Heart left ventricle (tissue), 16 donors: ENCODE measurements around the gene ITGAV. TPM values are rescaled to one million over a fixed set of nuclear protein-coding genes. Genes with fewer than 3 reads are reported as not detected.

Experiments used
- ATAC-seq, 4 donors: fragments of 200-7000 bp; cut with Tn5 transposase; one replicate each; pipeline ENCODE4 v1.9.1; 2020 to 2022; ENCODE audit warnings: moderate library complexity in 4 of 4, mild to moderate bottlenecking in 3 of 4, moderate number of reproducible peaks in 1 of 4
- DNase-seq, 5 donors: peaks; one replicate each; pipeline ENCODE4 v3.0.0-alpha.2; 2020
- H3K27ac ChIP-seq, 12 donors: fragments of 200-600 bp; sonication (generic) in 4 of 12; one replicate each; pipeline versions ENCODE4 v1.5.0 to v1.8.0; 2016 to 2022; ENCODE audit warnings: mild to moderate bottlenecking in 2 of 12
- H3K27me3 ChIP-seq, 9 donors: fragments of 200-600 bp; sonication (generic) in 2 of 9; one replicate each; pipeline versions ENCODE4 v1.5.1 to v1.8.0; 2016 to 2022; ENCODE audit warnings: mild to moderate bottlenecking in 3 of 9
- H3K36me3 ChIP-seq, 9 donors: fragments of 200-600 bp; sonication (generic) in 2 of 9; one replicate each; pipeline versions ENCODE4 v1.5.0 to v1.8.0; 2018 to 2022; ENCODE audit warnings: mild to moderate bottlenecking in 2 of 9
- H3K4me1 ChIP-seq, 12 donors: fragments of 200-600 bp; sonication (generic) in 4 of 12; one replicate each; pipeline versions ENCODE4 v1.5.0 to v1.8.0; 2016 to 2022; ENCODE audit warnings: mild to moderate bottlenecking in 3 of 12
- H3K4me3 ChIP-seq, 12 donors: fragments of 200-600 bp; sonication (generic) in 4 of 12; one replicate each; pipeline versions ENCODE4 v1.5.0 to v1.8.0; 2017 to 2022; ENCODE audit warnings: mild to moderate bottlenecking in 9 of 12, moderate library complexity in 4 of 12
- H3K9me3 ChIP-seq, 12 donors: fragments of 200-600 bp; sonication (generic) in 4 of 12; one replicate each; pipeline versions ENCODE4 v1.5.0 to v1.8.0; 2016 to 2022; ENCODE audit warnings: mild to moderate bottlenecking in 1 of 12
- CTCF ChIP-seq, 12 donors: fragments of 200-600 bp; sonication (generic) in 4 of 12; IDR thresholded peaks; one replicate each; pipeline versions ENCODE4 v1.5.0 to v1.8.0; 2018 to 2022; ENCODE audit warnings: antibody characterized with exemption in 12 of 12, mild to moderate bottlenecking in 5 of 12
- POLR2A ChIP-seq, 2 donors: fragments of 450-650 bp; IDR thresholded peaks; one replicate each; pipeline ENCODE4 v1.6.1; 2017; ENCODE audit warnings: antibody characterized with exemption in 2 of 2, mild to moderate bottlenecking in 2 of 2, moderate library complexity in 2 of 2
- WGBS, 4 donors: extraction: QIAGEN DNeasy Blood & Tissue Kit in 2 of 4; methylation state at CpG; one replicate each; pipeline versions ENCODE4 v1.1.5 to v1.1.7; 2013 to 2018; 5-methylcytosine and 5-hydroxymethylcytosine counted together
- intact Hi-C, 10 donors: fragments of 100-400 bp; cut with DNase I; formaldehyde crosslinking; loops; one replicate each; pipeline versions ENCODE4 v1.11.1 to v1.14.2; 2022
- polyA plus RNA-seq, 2 donors: library from polyadenylated mRNA; stranded (reverse); fragments of 200-250 nt; gene quantifications; one replicate each; pipeline ENCODE4 v1.2.3, GENCODE V29; 2013
- total RNA-seq, 9 donors: library from RNA; depleted of rRNA in 2 of 9; stranded (reverse); fragments of >200 nt in 2 of 9; fragmentation: NEBNext Ultra II Directional in 3 of 9; extraction: Animal tissue kit (Norgen Biotek cat#: 25700) in 3 of 9; gene quantifications; one replicate each; pipeline versions ENCODE4 v1.1.0 to v1.2.4, GENCODE V29; 2016 to 2023
- donor health status: ischemic (EF 13 %, LVEDD 7.1; RV severe dilation, severe dysfunction).
- donor health status: healthy with polysubstance abuse.
- donor health status: DM: no; HTN: yes; CAD: no.
- donor health status: DM: no; HTN: no; CAD: no.
- donor health status: ischemic (EF 25% LVEDD 6.9; RV normal size, moderate dysfunction).
- donor health status: ischemic (EF 25% LVEDD 5.7; RV mildly dilated, moderate dysfunction).
- donor health status: healthy.
- donor health status: DM: yes; HTN: yes; CAD: no.
- donor health status: ischemic (EF 35%, LVEDD 5.7; RV mildly dilated, moderate dysfunction).
- donor health status: nonischemic (EF 11% LVEDD 7.7; RV severe dilation, severe dysfunction).
- donor health status: DM: yes; HTN: yes; CAD: no.
- donor health status: PGD.
- donor health status: ischemic (EF 29% LVEDD 5.4; RV normal size, mild dysfunction).
- donor health status: nonischemic (EF 23%, LVEDD 6.1; RV moderate dilation, normal function).

Gene ITGAV
- total and polyA plus RNA-seq, 11 donors = 22.5 to 358 (median 189) TPM

DNA sequence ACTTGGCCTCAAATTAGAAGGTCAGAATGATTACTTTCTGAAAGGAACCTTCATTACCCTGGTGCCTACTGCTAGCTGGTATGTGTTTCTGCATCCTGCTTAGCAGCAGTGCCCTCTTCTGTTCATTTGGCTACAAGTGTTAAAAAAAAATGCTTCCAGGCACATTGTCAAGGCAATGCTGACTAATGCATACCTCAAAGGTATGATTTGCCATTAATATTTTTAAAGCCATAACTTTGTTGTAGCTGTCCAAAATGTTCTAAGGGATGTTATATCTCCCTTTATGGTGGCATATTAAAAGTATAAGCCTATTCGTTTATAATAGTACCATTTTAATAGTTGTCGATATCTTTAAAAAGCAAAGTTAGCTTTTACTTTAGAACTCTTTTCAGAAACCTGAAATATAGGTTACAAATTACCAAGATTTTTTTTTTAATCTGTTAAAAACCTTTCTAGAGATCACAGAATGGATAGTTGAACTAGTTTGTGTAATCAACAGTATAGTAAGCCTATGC, 52.0 kb downstream of the ITGAV start:
- TF ChIP-seq POLR2A (IDR thresholded peaks at IDR 0.05) = no peak
- TF ChIP-seq CTCF (IDR thresholded peaks at IDR 0.05) = peak; percentile 61 to 84 (median 70)
- H3K9me3 ChIP-seq = no peaks in the 10 kb centered on the region
- no peak overlapping the region for H3K27ac ChIP-seq
- WGBS, 4 donors = 84 to 93% (median 86%) methylated on average over 2 of the region's 2 CpGs
- peaks cover 0 to 25% (median 0%) of the 10 kb centered on the region in 12 donors for H3K4me1 ChIP-seq
- H3K4me3 ChIP-seq = no peak overlapping the region
- peaks cover 0 to 100% (median 78%) of the 10 kb centered on the region in 9 donors for H3K36me3 ChIP-seq
- H3K27me3 ChIP-seq = no peaks in the 10 kb centered on the region
- intact Hi-C loops = loop anchor here (1.0 to 10.0 kb wide), 7 partner anchors 50 to 140 kb away; partner anchors contain the start of gene ITGAV (in 1 of the 10)
- DNase-seq (peak in 2 of 5 donors; percentile 28 to 29), ATAC-seq (peak in 3 of 4 donors; percentile 83 to 87 (median 84))

DNA sequence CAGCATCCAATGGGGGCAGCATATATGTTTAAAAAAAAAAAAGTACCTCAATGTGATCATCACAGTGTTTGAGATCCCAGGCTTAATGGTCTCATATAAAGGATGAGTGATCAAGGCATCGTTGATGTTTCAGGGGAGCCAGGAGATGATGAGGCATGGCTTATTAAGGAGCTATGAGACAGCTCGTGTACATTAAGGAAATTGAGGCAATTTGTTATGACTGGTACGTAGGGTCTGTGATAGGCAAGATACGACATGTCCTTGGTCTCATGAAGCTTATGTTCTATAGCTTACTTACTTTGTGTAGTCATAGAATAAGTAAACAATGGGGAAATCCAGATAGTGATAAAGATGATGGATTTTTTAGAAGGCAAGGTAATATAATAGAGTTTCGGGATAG, 54.9 kb downstream of the ITGAV start:
- intact Hi-C loops = loop anchor here in 5 of 10 donors (5.0 to 10.0 kb wide), 4 partner anchors 52 to 142 kb away; partner anchors contain the start of gene ITGAV (in 1 of the 5)
- TF ChIP-seq POLR2A (IDR thresholded peaks at IDR 0.05) = no peak
- Histone ChIP-seq H3K27ac (no peak overlapping the region), H3K27me3 (no peaks in the 10 kb centered on the region), H3K9me3 (no peaks in the 10 kb centered on the region), H3K36me3 (peaks cover 0 to 100% (median 85%) of the 10 kb centered on the region in 9 donors), H3K4me3 (no peak overlapping the region), H3K4me1 (peaks cover 0 to 5% (median 0%) of the 10 kb centered on the region in 12 donors)
- DNase-seq = no peak
- WGBS, 4 donors = 86 to 97% (median 92%) methylated on average over 5 of the region's 5 CpGs
- no peak for ATAC-seq

GRCh38 chr2:186645999-186646398, 56.1 kb downstream of the ITGAV start:
- Histone ChIP-seq H3K9me3 (no peaks in the 10 kb centered on the region), H3K36me3 (peaks cover 0 to 100% (median 82%) of the 10 kb centered on the region in 9 donors), H3K4me3 (no peak overlapping the region), H3K27me3 (no peaks in the 10 kb centered on the region), H3K27ac (no peak overlapping the region), H3K4me1 (peaks cover 0 to 5% (median 0%) of the 10 kb centered on the region in 12 donors)
- intact Hi-C loops = loop anchor here in 2 of 10 donors (10.0 kb wide), 1 partner anchor 61 kb away; no protein-coding TSS in a partner anchor
- ATAC-seq = no peak
- WGBS, 4 donors = 78 to 90% (median 82%) methylated on average over 2 of the region's 2 CpGs
- no peak for DNase-seq
- TF ChIP-seq POLR2A (IDR thresholded peaks at IDR 0.05) (no peak), CTCF (IDR thresholded peaks at IDR 0.05) (no peak)

- H3K36me3 ChIP-seq = peaks cover 0 to 100% (median 73%) of the 10 kb centered on the region in 9 donors
Measured at GRCh38 chr2:186648130-186648529, 58.3 kb downstream of the ITGAV start.

More at GRCh38 chr2:186648130-186648529, 58.3 kb downstream of the ITGAV start:
- WGBS, 4 donors = 97 to 100% (median 99%) methylated on average over 2 of the region's 2 CpGs
- Histone ChIP-seq H3K27me3 (no peaks in the 10 kb centered on the region), H3K4me3 (no peak overlapping the region), H3K27ac (no peak overlapping the region), H3K4me1 (no peaks in the 10 kb centered on the region), H3K9me3 (no peaks in the 10 kb centered on the region)
- TF ChIP-seq POLR2A (IDR thresholded peaks at IDR 0.05) = no peak
- TF ChIP-seq CTCF (IDR thresholded peaks at IDR 0.05) = no peak
- ATAC-seq = no peak
- DNase-seq = no peak
- intact Hi-C loops = loop anchor here in 2 of 10 donors (10.0 kb wide), 1 partner anchor 63 kb away; no protein-coding TSS in a partner anchor
